Measurements from ENCODE around the gene FSCN2. TPM values are rescaled to one million over a fixed set of nuclear protein-coding genes. Genes with fewer than 3 reads are reported as not detected.

The FSCN2 gene
- total RNA-seq, 1 experiment from 2014 or later, result 1.2 TPM

DNA sequence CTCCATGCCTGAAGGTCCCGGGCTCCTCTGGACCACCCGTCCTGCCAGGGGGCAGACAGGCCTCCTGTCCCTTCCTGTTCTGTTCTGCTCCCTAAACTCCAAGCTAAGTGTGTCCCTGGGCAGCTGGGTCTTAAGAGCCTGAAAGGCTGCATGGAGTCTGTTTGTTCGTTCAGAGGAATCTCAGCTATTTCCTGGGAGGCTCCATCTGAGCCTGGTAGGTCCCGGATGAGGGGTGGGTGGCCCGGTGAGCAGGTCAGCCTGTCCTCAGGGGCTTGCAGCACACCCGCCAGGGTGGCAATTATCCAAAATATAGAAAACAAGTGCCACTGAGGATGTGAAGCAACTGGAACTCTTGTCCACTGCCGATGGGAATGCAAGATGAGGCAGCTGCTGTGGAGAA lies 28.1 kb upstream of the FSCN2 start:
- intact Hi-C loops (cut with micrococcal nuclease; ENCODE audit: unreplicated experiment) (no loop called here), in situ Hi-C loops (cut with HindIII; ENCODE audit: low pct_unique_long_range_greater_than_20kb, low sequenced_read_pairs) (no loop called here)
- Histone ChIP-seq H3K27me3 (ENCODE audit: control insufficient read depth, insufficient read depth, low read length) (no peaks in the 10 kb centered on the region), H3K4me1 (ENCODE audit: control insufficient read depth, insufficient read depth, low read length) (peaks cover 8% of the 10 kb centered on the region), H3K36me3 (ENCODE audit: control insufficient read depth, insufficient read depth, low read length) (no peaks in the 10 kb centered on the region), H3K4me3 (ENCODE audit: low read depth in 2 of 2, low read length in 2 of 2) (no peak overlapping the region), H3K9me3 (ENCODE audit: control insufficient read depth, insufficient read depth, low read depth, low read length) (no peaks in the 10 kb centered on the region), H3K27ac (ENCODE audit: low read length) (peak overlapping the region; percentile 55)
- ATAC-seq, result peak; percentile 74
- no TSS peak for BruUV-seq (replicated peaks)
- POLR2A ChIA-PET, result interaction anchor here (0.7 to 0.8 kb wide), 2 partner anchors 8 to 15 kb away, joined by 3 to 4 read pairs; no protein-coding TSS in a partner anchor
- CTCF ChIA-PET, result no interaction called here
- no peak for DNase-seq (ENCODE audit: low read depth, low spot score)
- TF ChIP-seq SIN3A (IDR thresholded peaks at IDR 0.05; ENCODE audit: borderline replicate concordance, insufficient read depth, low read depth, low read length) (no peak), TCF7L2 (IDR thresholded peaks at IDR 0.05; ENCODE audit: low read depth, low read length) (no peak), POLR2AphosphoS5 (IDR thresholded peaks at IDR 0.05; ENCODE audit: low read depth, low read length) (no peak), CTCF (IDR thresholded peaks at IDR 0.05) (no peak), REST (IDR thresholded peaks at IDR 0.05; ENCODE audit: insufficient read depth in 1 of 2, low read depth in 2 of 2, low read length in 1 of 2) (no peak)

DNA sequence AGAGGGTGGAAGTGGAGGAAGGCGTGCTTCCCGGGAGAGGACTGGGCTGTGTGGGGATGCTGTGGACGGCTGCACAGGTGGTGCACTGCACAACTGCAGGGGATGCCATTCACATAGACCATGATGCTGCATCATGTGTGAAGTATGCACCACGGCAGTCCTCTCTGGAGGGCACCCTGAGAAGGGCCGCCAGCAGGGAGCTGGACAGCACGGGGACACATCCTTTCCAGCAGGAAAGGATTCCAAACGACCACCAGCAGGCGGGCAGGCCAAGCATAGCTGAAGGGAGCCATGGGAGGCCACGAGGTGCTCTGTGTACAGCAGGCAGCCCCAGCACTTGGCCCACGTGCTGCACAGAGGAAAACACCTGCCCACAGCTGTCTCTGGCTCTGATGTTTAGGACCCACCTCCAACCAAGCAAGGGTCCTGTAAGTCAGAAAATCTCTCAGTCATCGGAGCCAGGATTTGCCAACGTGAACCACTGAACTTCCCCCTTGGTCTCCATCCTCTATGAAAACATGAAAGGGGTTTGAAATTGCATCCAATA lies 25.6 kb upstream of the FSCN2 start:
- Histone ChIP-seq H3K27me3 (ENCODE audit: control insufficient read depth, insufficient read depth, low read length) (no peaks in the 10 kb centered on the region), H3K4me1 (ENCODE audit: control insufficient read depth, insufficient read depth, low read length) (peaks cover 8% of the 10 kb centered on the region), H3K9me3 (ENCODE audit: control insufficient read depth, insufficient read depth, low read depth, low read length) (no peaks in the 10 kb centered on the region), H3K27ac (ENCODE audit: low read length) (no peak overlapping the region), H3K4me3 (ENCODE audit: low read depth in 2 of 2, low read length in 2 of 2) (no peak overlapping the region), H3K36me3 (ENCODE audit: control insufficient read depth, insufficient read depth, low read length) (no peaks in the 10 kb centered on the region)
- in situ Hi-C loops (cut with HindIII; ENCODE audit: low pct_unique_long_range_greater_than_20kb, low sequenced_read_pairs) (no loop called here), intact Hi-C loops (cut with micrococcal nuclease; ENCODE audit: unreplicated experiment) (no loop called here)
- POLR2A ChIA-PET, result no interaction called here
- ATAC-seq (peak; percentile 6; the same call in 1 of the 2 replicates), DNase-seq (ENCODE audit: low read depth, low spot score) (no peak)
- BruUV-seq (replicated peaks), result no TSS peak
- CTCF ChIA-PET, result no interaction called here
- TF ChIP-seq SIN3A (IDR thresholded peaks at IDR 0.05; ENCODE audit: borderline replicate concordance, insufficient read depth, low read depth, low read length), result no peak
- TF ChIP-seq REST (IDR thresholded peaks at IDR 0.05; ENCODE audit: insufficient read depth in 1 of 2, low read depth in 2 of 2, low read length in 1 of 2), result no peak

Data from Panc1 (cell line).